Liver (tissue), 9 donors: ENCODE measurements around the gene PCED1B. TPM values are rescaled to one million over a fixed set of nuclear protein-coding genes. Genes with fewer than 3 reads are reported as not detected.

Experiments
- DNase-seq: peaks from one replicate; pipeline ENCODE4 v3.0.0-alpha.2; 2017; ENCODE audit warnings: low spot score
- H3K27ac ChIP-seq, 2 donors: one replicate each; pipeline ENCODE4 v1.7.0; 2013; ENCODE audit warnings: inconsistent platforms in 2 of 2, low read length in 2 of 2, control low read depth in 1 of 2, low read depth in 1 of 2, mild to moderate bottlenecking in 1 of 2
- H3K27me3 ChIP-seq, 4 donors: one replicate each; pipeline versions ENCODE4 v1.6.1 to v1.7.0; 2013; ENCODE audit warnings: low read length in 3 of 4, inconsistent platforms in 1 of 4, mild to moderate bottlenecking in 1 of 4, moderate library complexity in 1 of 4; ENCODE audit not compliant: control insufficient read depth in 4 of 4, insufficient read depth in 4 of 4
- H3K36me3 ChIP-seq, 4 donors: one replicate each; pipeline versions ENCODE4 v1.6.1 to v1.7.0; 2013; ENCODE audit warnings: low read length in 3 of 4, mild to moderate bottlenecking in 3 of 4, low read depth in 1 of 4, moderate library complexity in 1 of 4; ENCODE audit not compliant: control insufficient read depth in 4 of 4, insufficient read depth in 3 of 4
- H3K4me1 ChIP-seq, 4 donors: one replicate each; pipeline versions ENCODE4 v1.6.1 to v1.7.0; 2013; ENCODE audit warnings: low read length in 3 of 4, mild to moderate bottlenecking in 3 of 4, moderate library complexity in 1 of 4; ENCODE audit not compliant: control insufficient read depth in 4 of 4, insufficient read depth in 4 of 4
- H3K4me3 ChIP-seq, 3 donors: one replicate each; pipeline versions ENCODE4 v1.6.1 to v1.7.0; 2013; ENCODE audit warnings: low read length in 3 of 3, control low read depth in 1 of 3, low read depth in 1 of 3, mild to moderate bottlenecking in 1 of 3
- H3K9ac ChIP-seq, 2 donors: one replicate each; pipeline ENCODE4 v1.7.0; 2013; ENCODE audit warnings: low read length in 2 of 2, mild to moderate bottlenecking in 2 of 2, moderate library complexity in 2 of 2, control low read depth in 1 of 2, low read depth in 1 of 2
- H3K9me3 ChIP-seq, 4 donors: one replicate each; pipeline versions ENCODE4 v1.6.1 to v1.7.0; 2013; ENCODE audit warnings: low read length in 3 of 4; ENCODE audit not compliant: control insufficient read depth in 4 of 4
- ATF3 ChIP-seq: IDR thresholded peaks from 2 replicates; pipeline ENCODE4 v1.6.1; 2016; ENCODE audit warnings: antibody characterized with exemption
- CTCF ChIP-seq: fragments of 150-350 bp; IDR thresholded peaks from 2 replicates; pipeline ENCODE4 v1.5.1; 2017; ENCODE audit warnings: improper control_type of control experiment, low read depth, low read length; ENCODE audit not compliant: missing input control
- EGR1 ChIP-seq, 2 donors: IDR thresholded peaks; 2 replicates each; pipeline ENCODE4 v1.6.1; 2016 to 2018; ENCODE audit warnings: antibody characterized with exemption in 2 of 2, low read depth in 2 of 2
- FOXA1 ChIP-seq: IDR thresholded peaks from 2 replicates; pipeline ENCODE4 v1.6.1; 2016; ENCODE audit warnings: antibody characterized with exemption
- FOXA2 ChIP-seq: IDR thresholded peaks from 2 replicates; pipeline ENCODE4 v1.6.1; 2016; ENCODE audit warnings: antibody characterized with exemption
- GABPA ChIP-seq, 2 donors: IDR thresholded peaks in 1 of 2; conservative IDR thresholded peaks in 1 of 2; 2 replicates each; pipeline ENCODE4 v1.6.1; 2016; ENCODE audit warnings: antibody characterized with exemption in 2 of 2, mild to moderate bottlenecking in 1 of 2, moderate library complexity in 1 of 2
- HNF4A ChIP-seq, 2 donors: conservative IDR thresholded peaks; 2 replicates each; pipeline ENCODE4 v1.6.1; 2016; ENCODE audit warnings: antibody characterized with exemption in 2 of 2, mild to moderate bottlenecking in 2 of 2
- HNF4G ChIP-seq: IDR thresholded peaks from 2 replicates; pipeline ENCODE4 v1.6.1; 2016; ENCODE audit warnings: antibody characterized with exemption
- JUND ChIP-seq, 2 donors: IDR thresholded peaks; 2 replicates each; pipeline ENCODE4 v1.6.1; 2016; ENCODE audit warnings: antibody characterized with exemption in 2 of 2
- MAX ChIP-seq: IDR thresholded peaks from 2 replicates; pipeline ENCODE4 v1.6.1; 2016; ENCODE audit warnings: antibody characterized with exemption
- NR2F2 ChIP-seq: IDR thresholded peaks from 2 replicates; pipeline ENCODE4 v1.6.1; 2016; ENCODE audit warnings: antibody characterized with exemption
- RAD21 ChIP-seq, 2 donors: IDR thresholded peaks; 2 replicates each; pipeline ENCODE4 v1.6.1; 2016; ENCODE audit warnings: antibody characterized with exemption in 2 of 2, mild to moderate bottlenecking in 2 of 2
- REST ChIP-seq: IDR thresholded peaks from 2 replicates; pipeline ENCODE4 v1.6.1; 2016; ENCODE audit warnings: antibody characterized with exemption, mild to moderate bottlenecking
- RXRA ChIP-seq, 2 donors: IDR thresholded peaks; 2 replicates each; pipeline ENCODE4 v1.6.1; 2017 to 2018; ENCODE audit warnings: antibody characterized with exemption in 2 of 2, mild to moderate bottlenecking in 1 of 2
- SP1 ChIP-seq: IDR thresholded peaks from 2 replicates; pipeline ENCODE4 v1.6.1; 2018; ENCODE audit warnings: antibody characterized with exemption, mild to moderate bottlenecking
- TAF1 ChIP-seq: conservative IDR thresholded peaks from 2 replicates; pipeline ENCODE4 v1.6.1; 2016; ENCODE audit warnings: antibody characterized with exemption, mild to moderate bottlenecking
- YY1 ChIP-seq: IDR thresholded peaks from 2 replicates; pipeline ENCODE4 v1.6.1; 2016; ENCODE audit warnings: antibody characterized with exemption, mild to moderate bottlenecking
- ZBTB33 ChIP-seq: IDR thresholded peaks from 2 replicates; pipeline ENCODE4 v1.6.1; 2016; ENCODE audit warnings: antibody characterized with exemption
- WGBS: extraction: QIAGEN DNeasy Blood & Tissue Kit; methylation state at CpG from one replicate; pipeline ENCODE4 v1.1.7; 2013; 5-methylcytosine and 5-hydroxymethylcytosine counted together
- polyA plus RNA-seq, 2 donors: library from polyadenylated mRNA; stranded (reverse) in 1 of 2; unstranded in 1 of 2; fragments of 200-250 nt in 1 of 2; fragments of >200 nt in 1 of 2; fragmentation: Nextera tagmentation in 1 of 2; extraction: Ambion mirVana in 1 of 2; gene quantifications; one replicate each; pipeline versions ENCODE4 v1.2.1 to v1.2.3, GENCODE V29; 2013 to 2015
- total RNA-seq, 2 donors: library from RNA; depleted of rRNA; stranded (reverse); fragments of >200 nt; gene quantifications; one replicate each; pipeline ENCODE4 v1.2.3, GENCODE V29; 2014
- donor health status: healthy.
- donor health status: healthy.
- donor health status: healthy.
- donor health status: healthy.
- donor health status: healthy.

The PCED1B gene
- total and polyA plus RNA-seq, 4 donors: 0.51 to 1.8 (median 1.1) TPM

- Histone ChIP-seq H3K27me3 (no peaks in the 10 kb centered on the region), H3K4me1 (peaks cover 0 to 6% (median 4%) of the 10 kb centered on the region in 4 donors), H3K36me3 (no peaks in the 10 kb centered on the region), H3K27ac (no peak overlapping the region), H3K9me3 (peaks cover 0 to 3% (median 0%) of the 10 kb centered on the region in 4 donors), H3K4me3 (no peak overlapping the region), H3K9ac (no peak overlapping the region)
- 79% methylated on average over 2 of the region's 2 CpGs for WGBS
- TF ChIP-seq JUND (IDR thresholded peaks at IDR 0.05) (peak in 1 of 2 donors; percentile 10), ATF3 (no peak), FOXA1 (no peak), HNF4A (conservative IDR thresholded peaks at IDR 0.05) (peak; percentile 48 to 56), GABPA (IDR thresholded peaks at IDR 0.05 in 1 of 2, conservative IDR thresholded peaks at IDR 0.05 in 1 of 2) (no peak), HNF4G (no peak), ZBTB33 (no peak), TAF1 (no peak), NR2F2 (peak; percentile 44), REST (no peak), FOXA2 (no peak), EGR1 (IDR thresholded peaks at IDR 0.05; ENCODE audit: low read depth in 2 of 2) (no peak), CTCF (no peak), RAD21 (IDR thresholded peaks at IDR 0.05) (peak in 1 of 2 donors; percentile 32), SP1 (no peak), MAX (no peak), RXRA (IDR thresholded peaks at IDR 0.05) (peak; percentile 39 to 57), YY1 (no peak)
- no peak for DNase-seq
Observed at GRCh38 chr12:47160316-47161244, 81.2 kb downstream of the PCED1B start.
